Ramos (cell line): Measurements from ENCODE around the gene POLA2.
"Not testable (repeated sequence)": the region's sequence is repeated elsewhere in the genome, so short reads cannot be mapped to it uniquely, and the experiment has no call there.

Experiments
- in situ Hi-C: fragments of 300-500 bp; cut with MboI; formaldehyde crosslinking; loops from one replicate; pipeline ENCODE4 v1.14.3; 2022; ENCODE audit warnings: low sequenced_read_pairs; ENCODE audit not compliant: unreplicated experiment

POLA2 gene

GRCh38 chr11:65261591-65262380 lies at the start of gene POLA2:
Gene POLA2 (plus strand): TSS chr11:65261962. CDS start chr11:65262293, 331 bp downstream.
- in situ Hi-C loops, result no loop called here

GRCh38 chr11:65212226-65212801 lies 49.4 kb upstream of the POLA2 start:
- in situ Hi-C loops, result no loop called here

- in situ Hi-C loops, result no loop called here
Observed at GRCh38 chr11:65213322-65214211, 48.2 kb upstream of the POLA2 start.

- in situ Hi-C loops, result no loop called here
Observed at GRCh38 chr11:65214212-65214845, 47.4 kb upstream of the POLA2 start.

- in situ Hi-C loops, result no loop called here
Observed at GRCh38 chr11:65215441-65216076, 46.2 kb upstream of the POLA2 start.

- in situ Hi-C loops, result no loop called here
Observed at GRCh38 chr11:65216830-65217229, 44.9 kb upstream of the POLA2 start.

GRCh38 chr11:65217441-65218423 lies 44.0 kb upstream of the POLA2 start:
- in situ Hi-C loops, result no loop called here

- in situ Hi-C loops, result no loop called here
Observed at GRCh38 chr11:65218446-65218845, 43.3 kb upstream of the POLA2 start.

GRCh38 chr11:65219930-65220213 lies 41.9 kb upstream of the POLA2 start:
- in situ Hi-C loops, result no loop called here

GRCh38 chr11:65221026-65221425 lies 40.7 kb upstream of the POLA2 start:
- in situ Hi-C loops, result no loop called here

- in situ Hi-C loops, result no loop called here
Observed at GRCh38 chr11:65223011-65223410, 38.8 kb upstream of the POLA2 start.

- in situ Hi-C loops, result no loop called here
Observed at GRCh38 chr11:65224930-65225278, 36.9 kb upstream of the POLA2 start.

- in situ Hi-C loops, result no loop called here
Observed at GRCh38 chr11:65225279-65226102, 36.3 kb upstream of the POLA2 start.

GRCh38 chr11:65226103-65226442 lies 35.7 kb upstream of the POLA2 start:
- in situ Hi-C loops, result no loop called here

GRCh38 chr11:65227879-65228278 lies 33.9 kb upstream of the POLA2 start:
- in situ Hi-C loops, result no loop called here

- in situ Hi-C loops, result no loop called here
Observed at GRCh38 chr11:65236194-65237059, 25.3 kb upstream of the POLA2 start.

- in situ Hi-C loops, result not testable (repeated sequence)
Observed at GRCh38 chr11:65238302-65238701, 23.5 kb upstream of the POLA2 start.

- in situ Hi-C loops, result no loop called here
Observed at GRCh38 chr11:65241134-65241533, 20.6 kb upstream of the POLA2 start.
